H1 (cell line): ENCODE results near the gene TWNK. TPM values are rescaled to one million over a fixed set of nuclear protein-coding genes. Genes with fewer than 3 reads are reported as not detected.

ENCODE experiments used
- ATF3 ChIP-seq: IDR thresholded peaks from 2 replicates; pipeline ENCODE4 v1.6.1; 2011; ENCODE audit warnings: low read depth, mild to moderate bottlenecking, low read length; ENCODE audit not compliant: insufficient read depth
- CHD1 ChIP-seq: IDR thresholded peaks from 2 replicates; pipeline ENCODE4 v1.6.1; 2012; ENCODE audit warnings: low read depth, low read length, improper control_type of control experiment
- RBBP5 ChIP-seq: IDR thresholded peaks from 2 replicates; pipeline ENCODE4 v1.7.1; 2012; ENCODE audit warnings: low read depth, mild to moderate bottlenecking, inconsistent platforms, low read length, moderate library complexity, borderline replicate concordance
- YY1 ChIP-seq: IDR thresholded peaks from 2 replicates; pipeline ENCODE4 v1.6.1; 2011; ENCODE audit warnings: low read depth, mild to moderate bottlenecking, low read length
- polyA plus RNA-seq, 7 experiments: library from polyadenylated mRNA; depleted of rRNA in 3 of 7; stranded (reverse) in 5 of 7; unstranded in 2 of 7; fragments of >200 nt in 5 of 7; fragments of 200-250 nt in 2 of 7; gene quantifications; 1 replicate in 5 of 7; 2 replicates in 1 of 7; 4 replicates in 1 of 7; pipeline versions ENCODE4 v1.2.1 to v1.2.3, GENCODE V29; 2011 to 2013; ENCODE audit warnings: missing spikeins in 2 of 7, mixed read lengths in 2 of 7
- total RNA-seq: library from RNA; stranded (reverse); fragmentation: NEBNext Ultra II Directional; extraction: Animal tissue kit (Norgen Biotek cat#: 25700); gene quantifications from 2 replicates; pipeline ENCODE4 v1.2.1, GENCODE V29; 2021

Gene TWNK
- total and polyA plus RNA-seq, 2 of the 8 experiments (the other 6 are each of a cell fraction or from before 2014, with no cell fraction given) = 15.4 to 32.5 TPM

DNA sequence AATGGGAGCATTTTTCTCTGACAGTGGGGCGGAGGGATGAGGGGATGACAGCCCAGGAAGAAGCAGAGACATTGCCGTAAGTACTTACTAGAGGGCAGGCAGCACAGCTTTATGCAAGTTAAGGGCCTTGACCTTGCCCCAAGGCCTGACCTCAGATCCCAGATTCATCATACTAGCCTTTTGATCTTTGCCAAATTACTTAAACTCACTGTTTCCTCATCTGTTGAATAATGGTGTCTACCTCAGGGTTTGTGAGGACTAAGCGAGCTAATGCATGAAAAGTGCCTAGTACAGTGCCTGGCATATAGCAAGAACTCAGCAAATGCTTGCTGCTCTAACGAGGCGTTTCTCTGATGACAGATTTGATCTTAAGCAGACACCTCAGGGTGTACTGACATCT is 21.5 kb upstream of the TWNK start (continued):
- TF ChIP-seq RBBP5 (no peak), YY1 (no peak), ATF3 (no peak), CHD1 (no peak)
